Heart right ventricle (tissue), 16 donors: Measurements from ENCODE around the gene DBT. TPM values are rescaled to one million over a fixed set of nuclear protein-coding genes. Genes with fewer than 3 reads are reported as not detected.

Experiments
- ATAC-seq, 8 donors: fragments of 200-7000 bp; cut with Tn5 transposase; one replicate each; pipeline ENCODE4 v1.9.1; 2020; ENCODE audit warnings: mild to moderate bottlenecking in 8 of 8, moderate library complexity in 8 of 8, moderate number of reproducible peaks in 1 of 8
- DNase-seq, 2 donors: peaks; one replicate each; pipeline ENCODE4 v3.0.0-alpha.2; 2020
- H3K27ac ChIP-seq, 10 donors: fragments of 200-600 bp; sonication (generic) in 2 of 10; one replicate each; pipeline versions ENCODE4 v1.5.0 to v1.8.0; 2020 to 2022; ENCODE audit warnings: mild to moderate bottlenecking in 3 of 10
- H3K27me3 ChIP-seq, 7 donors: fragments of 200-600 bp; one replicate each; pipeline ENCODE4 v1.8.0; 2021 to 2022; ENCODE audit warnings: mild to moderate bottlenecking in 2 of 7
- H3K36me3 ChIP-seq, 9 donors: fragments of 200-600 bp; sonication (generic) in 1 of 9; one replicate each; pipeline versions ENCODE4 v1.5.0 to v1.8.0; 2020 to 2022; ENCODE audit warnings: mild to moderate bottlenecking in 2 of 9
- H3K4me1 ChIP-seq, 9 donors: fragments of 200-600 bp; sonication (generic) in 1 of 9; one replicate each; pipeline versions ENCODE4 v1.5.0 to v1.8.0; 2020 to 2022; ENCODE audit warnings: mild to moderate bottlenecking in 4 of 9
- H3K4me3 ChIP-seq, 10 donors: fragments of 200-600 bp; sonication (generic) in 2 of 10; one replicate each; pipeline versions ENCODE4 v1.5.0 to v1.8.0; 2020 to 2022; ENCODE audit warnings: mild to moderate bottlenecking in 7 of 10, moderate library complexity in 2 of 10
- H3K9me3 ChIP-seq, 11 donors: fragments of 200-600 bp in 10 of 11; sonication (generic) in 2 of 11; one replicate each; pipeline versions ENCODE4 v1.5.0 to v1.8.0; 2013 to 2022; ENCODE audit warnings: mild to moderate bottlenecking in 2 of 11, control low read depth in 1 of 11, moderate library complexity in 1 of 11
- WGBS, 2 donors: extraction: QIAGEN DNeasy Blood & Tissue Kit; methylation state at CpG; one replicate each; pipeline ENCODE4 v1.1.7; 2013; ENCODE audit warnings: inconsistent platforms in 1 of 2; 5-methylcytosine and 5-hydroxymethylcytosine counted together
- intact Hi-C, 10 donors: fragments of 100-400 bp; cut with DNase I; formaldehyde crosslinking; loops; one replicate each; pipeline versions ENCODE4 v1.11.1 to v1.14.2; 2022
- polyA plus RNA-seq, 2 donors: library from polyadenylated mRNA; stranded (reverse); fragments of 200-250 nt; gene quantifications; one replicate each; pipeline ENCODE4 v1.2.3, GENCODE V29; 2013
- total RNA-seq, 10 donors: library from RNA; stranded (reverse); fragmentation: NEBNext Ultra II Directional in 3 of 10; extraction: Animal tissue kit (Norgen Biotek cat#: 25700) in 3 of 10; gene quantifications; one replicate each; pipeline versions ENCODE4 v1.2.1 to v1.2.4, GENCODE V29; 2021 to 2023
- TF ChIP-seq, protein P1 (sequence below), 9 donors: fragments of 200-600 bp; sonication (generic) in 2 of 9; IDR thresholded peaks; one replicate each; pipeline versions ENCODE4 v1.5.0 to v1.8.0; 2021 to 2022; ENCODE audit warnings: antibody characterized with exemption in 9 of 9, mild to moderate bottlenecking in 5 of 9, moderate library complexity in 1 of 9
- donor health status: Arrhythmogenic right ventricular cardiomyopathy.
- donor health status: ischemic (EF 13 %, LVEDD 7.1; RV severe dilation, severe dysfunction).
- donor health status: healthy with polysubstance abuse.
- donor health status: DM: no; HTN: yes; CAD: no.
- donor health status: DM: no; HTN: no; CAD: no.
- donor health status: ischemic (EF 25% LVEDD 6.9; RV normal size, moderate dysfunction).
- donor health status: ischemic (EF 25% LVEDD 5.7; RV mildly dilated, moderate dysfunction).
- donor health status: healthy.
- donor health status: DM: yes; HTN: yes; CAD: no.
- donor health status: Ischemic cardiomyopathy.
- donor health status: ischemic (EF 35%, LVEDD 5.7; RV mildly dilated, moderate dysfunction).
- donor health status: nonischemic (EF 11% LVEDD 7.7; RV severe dilation, severe dysfunction).
- donor health status: DM: yes; HTN: yes; CAD: no.
- donor health status: PGD.
- donor health status: ischemic (EF 29% LVEDD 5.4; RV normal size, mild dysfunction).
- donor health status: nonischemic (EF 23%, LVEDD 6.1; RV moderate dilation, normal function).

Gene DBT
- total and polyA plus RNA-seq, 12 donors: 4.9 to 49.0 (median 36.8) TPM

DNA sequence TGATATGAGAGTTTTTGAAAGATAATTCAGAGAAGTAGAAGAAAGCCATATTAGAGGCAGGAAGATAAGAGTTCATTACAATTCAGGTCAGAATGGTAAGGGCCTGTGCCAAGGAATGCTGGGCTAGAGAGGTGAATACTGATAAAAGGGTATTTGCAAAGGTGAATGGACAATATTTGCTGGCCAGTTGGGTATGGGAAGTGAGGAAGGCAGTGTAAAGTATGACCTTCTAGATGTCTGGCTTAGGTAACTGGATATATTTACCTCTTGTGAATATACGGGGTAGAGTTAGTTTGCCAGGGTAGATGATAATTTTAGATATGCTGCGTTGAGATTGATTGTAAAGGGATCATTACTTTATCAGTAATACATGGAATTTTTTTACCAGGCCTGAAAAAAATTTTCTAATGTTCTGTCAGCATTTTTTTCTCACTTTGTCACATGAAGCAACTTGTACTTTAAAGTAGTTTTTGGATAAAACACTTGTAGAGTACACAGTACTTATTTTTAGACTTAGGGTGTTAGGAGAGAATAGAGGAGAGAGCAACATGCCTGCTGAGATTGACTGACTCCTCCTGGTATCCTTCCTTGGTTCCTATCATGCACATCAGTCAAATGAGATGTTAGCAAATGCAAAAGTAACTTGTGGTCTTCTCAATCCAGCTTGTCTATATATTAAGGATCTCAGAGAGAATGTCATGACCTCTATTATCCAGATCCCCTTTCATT is 30.5 kb upstream of the DBT start:
- Histone ChIP-seq H3K4me1 (peaks cover 0 to 23% (median 9%) of the 10 kb centered on the region in 9 donors), H3K27me3 (no peaks in the 10 kb centered on the region), H3K4me3 (no peak overlapping the region), H3K36me3 (peaks cover 0 to 100% (median 54%) of the 10 kb centered on the region in 9 donors), H3K27ac (peak overlapping the region in 5 of 10 donors; percentile 5 to 52 (median 26)), H3K9me3 (no peaks in the 10 kb centered on the region)
- WGBS, 2 donors: 44 to 68% methylated on average over 2 of the region's 2 CpGs
- intact Hi-C loops: loop anchor here in 4 of 10 donors (5.0 to 10.0 kb wide), 6 partner anchors 65 to 185 kb away; partner anchors contain the start of genes CDC14A (in 1 of the 4) and LRRC39 (in 1 of the 4)
- DNase-seq: no peak
- peak in 7 of 8 donors; percentile 65 to 91 (median 72) for ATAC-seq
- TF ChIP-seq, protein P1, sequence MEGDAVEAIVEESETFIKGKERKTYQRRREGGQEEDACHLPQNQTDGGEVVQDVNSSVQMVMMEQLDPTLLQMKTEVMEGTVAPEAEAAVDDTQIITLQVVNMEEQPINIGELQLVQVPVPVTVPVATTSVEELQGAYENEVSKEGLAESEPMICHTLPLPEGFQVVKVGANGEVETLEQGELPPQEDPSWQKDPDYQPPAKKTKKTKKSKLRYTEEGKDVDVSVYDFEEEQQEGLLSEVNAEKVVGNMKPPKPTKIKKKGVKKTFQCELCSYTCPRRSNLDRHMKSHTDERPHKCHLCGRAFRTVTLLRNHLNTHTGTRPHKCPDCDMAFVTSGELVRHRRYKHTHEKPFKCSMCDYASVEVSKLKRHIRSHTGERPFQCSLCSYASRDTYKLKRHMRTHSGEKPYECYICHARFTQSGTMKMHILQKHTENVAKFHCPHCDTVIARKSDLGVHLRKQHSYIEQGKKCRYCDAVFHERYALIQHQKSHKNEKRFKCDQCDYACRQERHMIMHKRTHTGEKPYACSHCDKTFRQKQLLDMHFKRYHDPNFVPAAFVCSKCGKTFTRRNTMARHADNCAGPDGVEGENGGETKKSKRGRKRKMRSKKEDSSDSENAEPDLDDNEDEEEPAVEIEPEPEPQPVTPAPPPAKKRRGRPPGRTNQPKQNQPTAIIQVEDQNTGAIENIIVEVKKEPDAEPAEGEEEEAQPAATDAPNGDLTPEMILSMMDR (IDR thresholded peaks at IDR 0.05): no peak

GRCh38 chr1:100279358-100279923 is 29.8 kb upstream of the DBT start:
- intact Hi-C loops: loop anchor here in 4 of 10 donors (5.0 to 10.0 kb wide), 5 partner anchors 65 to 185 kb away; partner anchors contain the start of genes CDC14A (in 1 of the 4) and LRRC39 (in 1 of the 4)
- WGBS, 2 donors: 57 to 69% methylated on average over 3 of the region's 3 CpGs
- H3K36me3 ChIP-seq: peaks cover 0 to 100% (median 50%) of the 10 kb centered on the region in 9 donors
- H3K4me3 ChIP-seq: no peak overlapping the region
- ATAC-seq (peak in 6 of 8 donors; percentile 7 to 71 (median 48)), DNase-seq (no peak)
- no peaks in the 10 kb centered on the region for H3K27me3 ChIP-seq
- peaks cover 0 to 23% (median 9%) of the 10 kb centered on the region in 9 donors for H3K4me1 ChIP-seq
- H3K27ac ChIP-seq: peak overlapping the region in 7 of 10 donors; percentile 4 to 52 (median 11)
- TF ChIP-seq, protein P1 (IDR thresholded peaks at IDR 0.05): no peak
- H3K9me3 ChIP-seq: no peaks in the 10 kb centered on the region

DNA sequence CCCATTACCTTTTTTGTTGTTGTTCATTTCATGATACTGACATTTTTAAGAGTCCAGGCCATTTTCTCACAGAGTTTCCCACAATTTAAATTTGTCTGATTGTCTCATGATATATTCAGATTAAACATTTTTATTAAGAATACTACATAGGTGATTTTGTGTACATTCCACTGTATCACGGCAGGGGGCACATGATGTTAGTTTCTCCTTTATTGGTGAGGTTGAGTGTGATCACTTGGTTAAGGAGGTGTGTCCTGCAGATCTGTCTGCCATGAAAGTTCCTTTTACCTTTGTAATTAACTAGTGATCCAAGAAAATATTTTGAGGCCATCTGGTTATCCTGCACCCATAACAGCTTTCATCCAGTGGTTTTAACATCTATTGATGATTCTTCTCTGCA is 28.2 kb upstream of the DBT start:
- peaks cover 0 to 23% (median 9%) of the 10 kb centered on the region in 9 donors for H3K4me1 ChIP-seq
- ATAC-seq (no peak), DNase-seq (no peak)
- TF ChIP-seq, protein P1 (IDR thresholded peaks at IDR 0.05): no peak
- 77 to 82% methylated on average over 1 of the region's 1 CpG for WGBS, 2 donors
- H3K27ac ChIP-seq: no peak overlapping the region
- peaks cover 0 to 100% (median 65%) of the 10 kb centered on the region in 9 donors for H3K36me3 ChIP-seq
- H3K4me3 ChIP-seq: no peak overlapping the region
- H3K27me3 ChIP-seq: no peaks in the 10 kb centered on the region
- no peaks in the 10 kb centered on the region for H3K9me3 ChIP-seq
- intact Hi-C loops: loop anchor here in 4 of 10 donors (5.0 to 10.0 kb wide), 5 partner anchors 63 to 187 kb away; partner anchors contain the start of genes CDC14A (in 1 of the 4) and LRRC39 (in 1 of the 4)

DNA sequence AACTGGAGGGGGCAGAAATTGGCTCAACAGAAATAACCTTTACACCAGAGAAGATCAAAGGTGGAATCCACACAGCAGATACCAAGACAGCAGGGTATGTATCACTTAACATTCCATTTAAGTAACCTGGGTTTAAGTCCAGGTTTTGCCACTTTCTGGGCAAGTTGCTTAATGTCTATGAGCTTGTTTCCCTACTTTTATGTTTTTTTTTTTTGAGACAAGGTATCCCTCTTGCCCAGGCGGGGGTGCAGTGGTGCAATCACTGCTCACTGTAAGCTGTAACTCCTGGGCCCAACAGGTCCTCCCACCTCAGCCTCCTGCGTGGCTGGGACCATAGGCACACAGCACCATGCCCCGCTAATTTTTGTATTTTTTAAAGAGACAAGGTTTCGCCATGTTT is 18.6 kb upstream of the DBT start:
- 96 to 97% methylated on average over 4 of the region's 4 CpGs for WGBS, 2 donors
- TF ChIP-seq, protein P1 (IDR thresholded peaks at IDR 0.05): no peak
- DNase-seq (no peak), ATAC-seq (no peak)
- Histone ChIP-seq H3K27ac (no peak overlapping the region), H3K4me1 (peaks cover 4 to 43% (median 36%) of the 10 kb centered on the region in 9 donors), H3K9me3 (peaks cover 0 to 6% (median 0%) of the 10 kb centered on the region in 11 donors), H3K4me3 (no peak overlapping the region), H3K36me3 (peaks cover 0 to 60% (median 34%) of the 10 kb centered on the region in 9 donors), H3K27me3 (no peaks in the 10 kb centered on the region)
- intact Hi-C loops: loop anchor here in 4 of 10 donors (2.0 to 10.0 kb wide), 6 partner anchors 84 to 187 kb away; partner anchors contain the start of genes SASS6 (in 3 of the 4), TRMT13 (in 3 of the 4) and CDC14A (in 2 of the 4)
